ENCODE results near the gene TRIM27.
"Not testable (repeated sequence)": the region's sequence is repeated elsewhere in the genome, so short reads cannot be mapped to it uniquely, and the experiment has no call there.

The TRIM27 gene

DNA sequence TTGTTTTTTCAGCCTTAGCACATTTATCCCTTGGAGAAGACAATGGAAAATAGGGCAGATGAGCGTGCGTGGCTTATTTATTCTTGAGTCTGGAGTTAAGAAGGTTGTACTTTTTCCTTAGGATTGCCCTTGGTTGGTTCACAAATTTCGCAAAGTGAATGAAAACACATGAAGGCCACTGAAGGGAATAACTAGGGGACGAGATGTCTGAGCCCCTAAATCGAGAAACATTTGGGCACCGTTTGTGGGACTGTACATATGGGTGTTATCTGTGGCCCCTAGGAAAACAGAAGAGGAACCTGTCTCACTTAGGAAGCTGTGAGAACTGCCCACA, 19.4 kb upstream of the TRIM27 start:
- DNase-seq (ENCODE audit: low read depth in 2 of 2) = no peak

DNA sequence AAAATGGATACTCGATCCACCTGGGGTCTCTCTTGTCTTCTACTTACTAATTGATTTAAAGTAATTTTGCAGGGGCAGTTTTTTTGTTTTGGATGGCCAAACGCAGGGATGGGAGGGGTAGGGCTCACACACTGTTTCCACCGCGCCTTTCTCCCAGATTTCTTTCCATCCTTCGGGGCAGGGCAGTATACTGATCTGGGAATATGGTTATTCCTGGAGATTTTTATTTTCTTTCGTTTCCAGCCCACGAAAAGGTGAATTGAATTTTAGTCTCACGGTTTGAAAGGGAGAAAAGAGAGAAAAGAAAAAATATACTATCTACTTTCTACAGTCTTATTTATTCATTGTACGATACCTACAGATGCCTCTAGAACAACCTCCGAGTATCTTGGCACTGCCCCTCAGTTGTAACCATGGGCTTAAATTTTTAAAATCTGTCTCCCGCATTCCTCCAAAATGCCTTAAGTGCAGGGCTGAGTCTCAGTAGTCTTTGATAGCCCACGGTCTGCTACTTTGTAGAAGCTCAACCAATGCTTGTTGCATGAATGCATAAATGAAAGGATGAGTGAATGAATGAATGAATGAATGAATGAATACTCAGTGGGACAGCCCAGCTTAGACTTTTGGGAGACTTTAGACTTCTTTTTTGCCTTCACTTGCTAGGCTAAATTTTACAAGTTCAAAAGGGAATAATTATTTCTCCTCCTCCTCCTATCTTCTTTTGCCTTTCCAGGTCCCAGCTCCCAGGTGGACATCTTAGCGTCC, 18.1 kb upstream of the TRIM27 start:
- DNase-seq (ENCODE audit: low read depth in 2 of 2) = no peak

DNA sequence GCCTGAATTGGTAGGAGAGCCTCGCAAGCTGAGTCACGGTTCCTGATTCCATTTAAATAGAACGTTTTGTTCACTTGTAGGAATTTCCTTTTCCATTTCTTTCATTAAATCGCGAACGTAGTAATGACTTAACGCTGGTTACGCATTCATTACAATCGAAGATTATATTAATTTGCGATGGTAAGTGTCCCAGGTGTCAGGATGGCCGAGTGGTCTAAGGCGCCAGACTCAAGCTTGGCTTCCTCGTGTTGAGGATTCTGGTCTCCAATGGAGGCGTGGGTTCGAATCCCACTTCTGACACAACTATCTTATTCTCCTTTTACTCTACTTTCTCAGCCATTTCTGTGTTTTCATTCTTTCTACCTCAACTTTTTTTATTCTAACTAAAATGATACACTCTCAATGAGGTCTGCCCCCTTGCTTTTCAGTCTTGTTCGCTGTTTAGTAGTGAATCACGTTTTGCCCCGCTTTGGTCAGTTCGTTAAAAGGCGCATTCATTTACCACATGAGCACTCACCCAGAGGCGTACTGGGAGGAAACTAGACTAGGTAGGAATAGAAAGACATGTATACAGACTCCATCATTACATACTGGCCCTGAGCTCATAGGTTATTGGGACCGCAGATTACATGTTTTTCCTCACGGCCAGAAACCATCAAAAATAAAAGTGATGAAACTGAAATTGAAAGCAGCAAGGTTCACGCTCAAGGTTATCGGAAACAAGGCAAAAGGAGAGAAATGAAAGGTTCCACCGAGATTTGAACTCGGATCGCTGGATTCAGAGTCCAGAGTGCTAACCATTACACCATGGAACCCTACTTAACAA, 17.3 kb upstream of the TRIM27 start:
- peak in 1 of 2 donors; percentile 42 for DNase-seq (ENCODE audit: low read depth in 2 of 2)

DNA sequence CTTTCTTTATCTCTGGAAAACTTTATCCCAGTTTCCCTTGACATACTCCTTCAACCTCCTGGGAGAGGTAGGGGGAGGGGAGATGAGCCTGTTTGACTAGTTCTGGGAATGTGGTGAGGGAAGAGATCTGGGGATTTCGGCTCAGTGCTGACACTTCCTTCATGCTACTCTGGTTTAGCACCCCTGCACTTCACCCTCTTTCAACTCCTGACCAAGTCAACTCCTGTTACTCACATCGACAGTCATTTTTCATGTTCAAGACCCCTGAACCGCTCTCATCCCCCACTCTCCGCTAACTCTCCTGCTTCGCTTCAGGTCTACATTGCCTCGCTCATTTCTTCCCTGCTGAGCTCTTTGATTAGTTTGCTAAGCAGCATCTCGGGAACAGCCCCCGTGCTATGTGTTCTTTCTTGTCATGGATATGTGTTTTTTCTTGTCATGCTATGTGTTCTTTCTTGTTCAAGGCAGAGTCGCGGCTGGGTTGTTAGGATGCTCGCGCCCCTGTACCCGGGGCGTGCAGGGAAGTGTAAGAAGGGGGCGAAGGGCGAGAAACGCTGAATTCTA, 16.6 kb upstream of the TRIM27 start:
- no peak for DNase-seq (ENCODE audit: low read depth in 2 of 2)

GRCh38 chr6:28933069-28933468, 9.3 kb upstream of the TRIM27 start:
- no peak for DNase-seq (ENCODE audit: low read depth in 2 of 2)

- no peak for DNase-seq (ENCODE audit: low read depth in 2 of 2)
These were observed 6.3 kb upstream of the TRIM27 start for GRCh38 chr6:28929887-28930620.

DNA sequence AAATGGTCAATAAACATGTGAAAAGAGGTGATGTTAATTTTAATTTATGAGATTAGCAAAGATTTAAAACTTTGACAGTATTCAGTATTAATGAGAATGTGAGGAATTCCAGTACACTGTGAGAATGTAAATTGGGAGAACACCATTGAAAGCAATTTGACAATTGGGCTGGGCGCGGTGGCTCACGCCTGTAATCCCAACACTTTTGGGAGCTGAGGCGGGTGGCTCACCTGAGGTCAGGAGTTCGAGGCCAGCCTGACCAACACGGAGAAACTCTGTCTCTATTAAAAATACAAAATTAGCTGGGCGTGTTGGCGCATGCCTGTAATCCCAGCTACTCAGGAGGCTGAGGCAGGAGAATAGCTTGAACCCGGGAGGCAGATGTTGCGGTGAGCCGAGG, 5.6 kb upstream of the TRIM27 start:
- not testable (repeated sequence) for DNase-seq (ENCODE audit: low read depth in 2 of 2)

GRCh38 chr6:28927846-28928245, 4.1 kb upstream of the TRIM27 start:
- DNase-seq (ENCODE audit: low read depth in 2 of 2) = no peak

DNA sequence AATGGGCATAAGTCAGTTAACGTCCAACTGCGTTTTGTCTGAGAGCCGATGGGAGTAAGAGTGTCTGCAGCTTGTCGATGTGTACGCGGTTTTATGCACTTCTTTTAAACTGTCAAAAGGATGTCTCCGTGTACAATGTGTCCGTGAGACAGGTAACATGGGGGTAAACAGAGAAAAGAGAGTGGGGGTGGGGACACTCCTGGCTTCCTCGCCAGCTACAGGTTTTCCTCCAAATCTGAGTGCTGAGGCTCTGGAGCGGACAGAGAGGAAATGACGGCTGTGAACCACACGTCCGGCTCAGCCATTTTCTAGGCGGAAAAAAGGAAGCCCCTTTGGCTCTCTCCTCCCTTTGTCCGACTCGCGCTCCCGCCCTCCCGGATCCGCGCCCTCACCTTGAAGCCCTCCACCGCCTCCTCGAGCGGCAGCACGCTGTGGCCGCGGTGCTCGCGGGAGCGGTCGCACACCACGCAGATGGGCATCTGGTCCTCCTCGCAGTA, 916 bp downstream of the TRIM27 start:
- no peak for DNase-seq (ENCODE audit: low read depth in 2 of 2)

- no peak for DNase-seq (ENCODE audit: low read depth in 2 of 2)
These were observed 1.6 kb downstream of the TRIM27 start for GRCh38 chr6:28922004-28922820.

DNA sequence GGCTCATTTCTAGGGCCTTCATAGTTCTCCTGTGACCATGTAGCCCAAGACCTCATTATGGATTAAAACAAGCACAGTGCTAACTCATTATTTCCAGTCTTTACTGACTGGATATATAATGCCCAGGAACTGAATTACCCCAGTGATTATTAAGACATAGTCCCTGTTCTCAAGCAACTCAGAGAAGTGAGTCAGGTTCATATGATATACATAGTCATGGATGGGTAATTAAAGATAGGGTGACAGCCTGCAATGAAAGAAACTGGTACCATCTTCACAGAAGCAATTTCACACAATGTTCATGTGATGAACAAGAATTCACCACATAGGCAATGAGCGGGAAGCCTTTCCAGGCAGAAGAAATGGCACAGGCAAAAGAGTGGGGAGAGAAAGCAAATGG, 3.5 kb downstream of the TRIM27 start:
- DNase-seq (ENCODE audit: low read depth in 2 of 2) = no peak

GRCh38 chr6:28914941-28915340, 8.8 kb downstream of the TRIM27 start:
- DNase-seq (ENCODE audit: low read depth in 2 of 2) = no peak

- DNase-seq (ENCODE audit: low read depth in 2 of 2) = no peak
These were observed 12.7 kb downstream of the TRIM27 start for GRCh38 chr6:28910901-28911690.

DNA sequence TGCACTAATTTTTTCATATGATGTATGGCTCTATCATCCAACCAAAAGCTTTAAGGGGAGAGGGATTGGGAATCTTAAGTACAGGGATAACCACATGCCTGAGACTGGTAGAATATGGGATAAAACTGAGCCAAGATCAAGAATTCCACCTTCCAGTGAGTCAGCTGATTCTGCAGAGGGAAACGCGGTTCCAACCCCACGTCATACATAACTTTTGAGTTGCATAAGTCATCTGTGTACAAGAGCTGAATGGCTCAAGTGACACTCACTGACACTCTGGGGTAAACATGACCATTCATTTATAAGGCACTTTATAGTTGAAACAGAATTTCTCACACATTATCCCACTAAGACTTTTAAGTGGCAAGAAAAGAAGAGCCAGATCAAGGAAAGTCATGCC, 16.4 kb downstream of the TRIM27 start:
- no peak for DNase-seq (ENCODE audit: low read depth in 2 of 2)

GRCh38 chr6:28906669-28907068, 17.1 kb downstream of the TRIM27 start:
- no peak for DNase-seq (ENCODE audit: low read depth in 2 of 2)

DNA sequence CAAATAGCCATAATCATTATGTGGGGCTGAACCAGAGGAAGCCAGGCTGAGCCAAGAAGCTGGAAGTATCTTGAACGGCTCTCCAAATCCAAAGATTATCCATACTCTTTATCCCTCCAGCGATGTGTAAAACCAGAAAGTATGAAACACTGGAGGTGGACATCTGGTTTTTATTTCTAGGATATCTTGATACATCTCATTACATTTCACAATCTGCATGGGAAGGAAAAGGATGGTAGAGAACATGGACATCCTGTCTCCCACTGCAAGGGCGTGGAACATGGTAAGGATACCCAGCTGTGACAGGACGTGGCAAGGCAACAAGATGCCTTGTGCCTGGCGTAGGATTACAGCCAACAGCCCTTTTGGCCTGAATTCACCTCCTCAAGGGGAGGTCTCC, 20.1 kb downstream of the TRIM27 start:
- DNase-seq (ENCODE audit: low read depth in 2 of 2) = no peak

GRCh38 chr6:28901831-28902230, 22.0 kb downstream of the TRIM27 start:
- no peak for DNase-seq (ENCODE audit: low read depth in 2 of 2)

GRCh38 chr6:28900577-28901256, 23.1 kb downstream of the TRIM27 start:
- DNase-seq (ENCODE audit: low read depth in 2 of 2) = no peak

DNA sequence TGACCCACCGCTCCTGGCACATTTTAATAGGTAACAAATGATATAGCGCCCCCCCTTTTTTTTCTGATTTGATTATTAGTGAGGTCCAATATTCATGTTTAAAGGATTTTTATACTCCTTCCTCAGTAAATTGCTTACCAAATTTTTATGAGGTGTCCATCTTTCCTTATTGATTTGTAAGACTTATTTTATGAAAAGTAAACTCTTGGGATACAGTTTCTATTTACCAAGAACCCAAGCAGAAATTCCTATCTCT, 25.1 kb downstream of the TRIM27 start:
- DNase-seq (ENCODE audit: low read depth in 2 of 2) = no peak

GRCh38 chr6:28897369-28897745, 26.4 kb downstream of the TRIM27 start:
- no peak for DNase-seq (ENCODE audit: low read depth in 2 of 2)

Measured in stimulated activated CD8-positive, alpha-beta memory T cell treated with anti-CD3 and anti-CD28 coated beads, Interleukin-2, amount 100 ng/mL, for 1 hour (primary cell).